HG03108 (cell line): Measurements from ENCODE around the gene KCNK4.

Source experiments
- ATAC-seq: cut with Tn5 transposase; IDR thresholded peaks from one replicate; pipeline ENCODE4 v1.9.1; 2021; ENCODE audit warnings: moderate library complexity; ENCODE audit not compliant: unreplicated experiment

KCNK4 gene

GRCh38 chr11:64289002-64289564 lies 2.0 kb upstream of the KCNK4 start:
- ATAC-seq: no peak

GRCh38 chr11:64290352-64291261 lies 495 bp upstream of the KCNK4 start:
- ATAC-seq: no peak

GRCh38 chr11:64291752-64292459 lies 804 bp downstream of the KCNK4 start:
- ATAC-seq: no peak

- ATAC-seq: no peak
These were observed 1.6 kb downstream of the KCNK4 start for GRCh38 chr11:64292460-64293254.

- no peak for ATAC-seq
These were observed 3.7 kb downstream of the KCNK4 start for GRCh38 chr11:64294774-64295173.

- ATAC-seq: no peak
These were observed 4.7 kb downstream of the KCNK4 start for GRCh38 chr11:64295760-64296159.

- ATAC-seq: no peak
These were observed 5.1 kb downstream of the KCNK4 start for GRCh38 chr11:64296236-64296635.

- ATAC-seq: no peak
These were observed 6.0 kb downstream of the KCNK4 start for GRCh38 chr11:64296830-64297698.

- ATAC-seq: no peak
These were observed 6.7 kb downstream of the KCNK4 start for GRCh38 chr11:64297699-64298358.

GRCh38 chr11:64298966-64299846 lies 8.1 kb downstream of the KCNK4 start:
- no peak for ATAC-seq

GRCh38 chr11:64299847-64300648 lies 8.9 kb downstream of the KCNK4 start, which contains the start of gene CATSPERZ:
CATSPERZ (plus strand) TSS chr11:64300358; CDS start chr11:64300411, 53 bp downstream.
- no peak for ATAC-seq

- no peak for ATAC-seq
These were observed 12.3 kb downstream of the KCNK4 start for GRCh38 chr11:64303109-64304031.

- ATAC-seq: no peak
These were observed 12.9 kb downstream of the KCNK4 start for GRCh38 chr11:64304032-64304315.

GRCh38 chr11:64304316-64305072 lies 13.4 kb downstream of the KCNK4 start:
- ATAC-seq: peak; percentile 30

GRCh38 chr11:64305075-64305690 lies 14.1 kb downstream of the KCNK4 start, which contains the start of gene ESRRA:
ESRRA (plus strand) TSS chr11:64305524; CDS start chr11:64307180, 1,656 bp downstream.
- ATAC-seq: peak; percentile 62
